Liver (tissue), 3 donors: ENCODE measurements around the gene ATP5PD.
"Not testable (repeated sequence)": the region's sequence is repeated elsewhere in the genome, so short reads cannot be mapped to it uniquely, and the experiment has no call there.

ENCODE experiments used
- CTCF ChIP-seq: fragments of 150-350 bp; IDR thresholded peaks from 2 replicates; pipeline ENCODE4 v1.5.1; 2017; ENCODE audit warnings: improper control_type of control experiment, low read depth, low read length; ENCODE audit not compliant: missing input control
- EGR1 ChIP-seq, 2 donors: IDR thresholded peaks; 2 replicates each; pipeline ENCODE4 v1.6.1; 2016 to 2018; ENCODE audit warnings: antibody characterized with exemption in 2 of 2, low read depth in 2 of 2
- FOXA1 ChIP-seq: IDR thresholded peaks from 2 replicates; pipeline ENCODE4 v1.6.1; 2016; ENCODE audit warnings: antibody characterized with exemption
- GABPA ChIP-seq, 2 donors: IDR thresholded peaks in 1 of 2; conservative IDR thresholded peaks in 1 of 2; 2 replicates each; pipeline ENCODE4 v1.6.1; 2016; ENCODE audit warnings: antibody characterized with exemption in 2 of 2, mild to moderate bottlenecking in 1 of 2, moderate library complexity in 1 of 2
- JUND ChIP-seq, 2 donors: IDR thresholded peaks; 2 replicates each; pipeline ENCODE4 v1.6.1; 2016; ENCODE audit warnings: antibody characterized with exemption in 2 of 2
- NR2F2 ChIP-seq: IDR thresholded peaks from 2 replicates; pipeline ENCODE4 v1.6.1; 2016; ENCODE audit warnings: antibody characterized with exemption
- RAD21 ChIP-seq, 2 donors: IDR thresholded peaks; 2 replicates each; pipeline ENCODE4 v1.6.1; 2016; ENCODE audit warnings: antibody characterized with exemption in 2 of 2, mild to moderate bottlenecking in 2 of 2
- SP1 ChIP-seq: IDR thresholded peaks from 2 replicates; pipeline ENCODE4 v1.6.1; 2018; ENCODE audit warnings: antibody characterized with exemption, mild to moderate bottlenecking
- TAF1 ChIP-seq: conservative IDR thresholded peaks from 2 replicates; pipeline ENCODE4 v1.6.1; 2016; ENCODE audit warnings: antibody characterized with exemption, mild to moderate bottlenecking
- YY1 ChIP-seq: IDR thresholded peaks from 2 replicates; pipeline ENCODE4 v1.6.1; 2016; ENCODE audit warnings: antibody characterized with exemption, mild to moderate bottlenecking
- ZBTB33 ChIP-seq: IDR thresholded peaks from 2 replicates; pipeline ENCODE4 v1.6.1; 2016; ENCODE audit warnings: antibody characterized with exemption
- TF ChIP-seq, protein P1 (sequence below): IDR thresholded peaks from 2 replicates; pipeline ENCODE4 v1.6.1; 2016; ENCODE audit warnings: antibody characterized with exemption, mild to moderate bottlenecking
- TF ChIP-seq, protein P2 (sequence below): IDR thresholded peaks from 2 replicates; pipeline ENCODE4 v1.6.1; 2016; ENCODE audit warnings: antibody characterized with exemption
- TF ChIP-seq, protein P3 (sequence below): IDR thresholded peaks from 2 replicates; pipeline ENCODE4 v1.6.1; 2016; ENCODE audit warnings: antibody characterized with exemption
- donor health status: healthy.
- donor health status: healthy.

DNA sequence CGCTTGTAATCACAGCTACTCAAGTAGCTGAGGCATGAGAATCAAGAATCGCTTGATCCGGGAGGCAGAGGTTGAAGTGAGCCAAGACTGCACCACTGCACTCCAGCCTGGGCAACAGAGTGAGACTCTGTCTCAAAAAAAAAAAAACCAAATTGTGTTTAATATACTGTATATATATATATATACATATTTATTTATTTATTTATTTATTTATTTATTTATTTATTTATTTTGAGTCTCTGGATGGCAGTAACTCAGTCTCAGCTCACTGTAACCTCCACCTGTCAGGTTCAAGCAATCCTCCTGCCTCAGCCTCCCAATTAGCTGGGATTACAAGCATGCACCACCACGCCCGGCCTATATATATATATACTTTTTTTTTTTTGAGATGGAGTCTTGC is 26.1 kb upstream of the ATP5PD start:
- not testable (repeated sequence) for TF ChIP-seq CTCF; GABPA (IDR thresholded peaks at IDR 0.05 in 1 of 2, conservative IDR thresholded peaks at IDR 0.05 in 1 of 2); NR2F2; YY1; SP1; TAF1; JUND (IDR thresholded peaks at IDR 0.05); EGR1 (IDR thresholded peaks at IDR 0.05; ENCODE audit: low read depth in 2 of 2); ZBTB33; FOXA1; RAD21 (IDR thresholded peaks at IDR 0.05)
- TF ChIP-seq, protein P1, sequence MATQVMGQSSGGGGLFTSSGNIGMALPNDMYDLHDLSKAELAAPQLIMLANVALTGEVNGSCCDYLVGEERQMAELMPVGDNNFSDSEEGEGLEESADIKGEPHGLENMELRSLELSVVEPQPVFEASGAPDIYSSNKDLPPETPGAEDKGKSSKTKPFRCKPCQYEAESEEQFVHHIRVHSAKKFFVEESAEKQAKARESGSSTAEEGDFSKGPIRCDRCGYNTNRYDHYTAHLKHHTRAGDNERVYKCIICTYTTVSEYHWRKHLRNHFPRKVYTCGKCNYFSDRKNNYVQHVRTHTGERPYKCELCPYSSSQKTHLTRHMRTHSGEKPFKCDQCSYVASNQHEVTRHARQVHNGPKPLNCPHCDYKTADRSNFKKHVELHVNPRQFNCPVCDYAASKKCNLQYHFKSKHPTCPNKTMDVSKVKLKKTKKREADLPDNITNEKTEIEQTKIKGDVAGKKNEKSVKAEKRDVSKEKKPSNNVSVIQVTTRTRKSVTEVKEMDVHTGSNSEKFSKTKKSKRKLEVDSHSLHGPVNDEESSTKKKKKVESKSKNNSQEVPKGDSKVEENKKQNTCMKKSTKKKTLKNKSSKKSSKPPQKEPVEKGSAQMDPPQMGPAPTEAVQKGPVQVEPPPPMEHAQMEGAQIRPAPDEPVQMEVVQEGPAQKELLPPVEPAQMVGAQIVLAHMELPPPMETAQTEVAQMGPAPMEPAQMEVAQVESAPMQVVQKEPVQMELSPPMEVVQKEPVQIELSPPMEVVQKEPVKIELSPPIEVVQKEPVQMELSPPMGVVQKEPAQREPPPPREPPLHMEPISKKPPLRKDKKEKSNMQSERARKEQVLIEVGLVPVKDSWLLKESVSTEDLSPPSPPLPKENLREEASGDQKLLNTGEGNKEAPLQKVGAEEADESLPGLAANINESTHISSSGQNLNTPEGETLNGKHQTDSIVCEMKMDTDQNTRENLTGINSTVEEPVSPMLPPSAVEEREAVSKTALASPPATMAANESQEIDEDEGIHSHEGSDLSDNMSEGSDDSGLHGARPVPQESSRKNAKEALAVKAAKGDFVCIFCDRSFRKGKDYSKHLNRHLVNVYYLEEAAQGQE: not testable (repeated sequence)
- TF ChIP-seq, protein P2, sequence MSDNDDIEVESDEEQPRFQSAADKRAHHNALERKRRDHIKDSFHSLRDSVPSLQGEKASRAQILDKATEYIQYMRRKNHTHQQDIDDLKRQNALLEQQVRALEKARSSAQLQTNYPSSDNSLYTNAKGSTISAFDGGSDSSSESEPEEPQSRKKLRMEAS: not testable (repeated sequence)
- TF ChIP-seq, protein P3, sequence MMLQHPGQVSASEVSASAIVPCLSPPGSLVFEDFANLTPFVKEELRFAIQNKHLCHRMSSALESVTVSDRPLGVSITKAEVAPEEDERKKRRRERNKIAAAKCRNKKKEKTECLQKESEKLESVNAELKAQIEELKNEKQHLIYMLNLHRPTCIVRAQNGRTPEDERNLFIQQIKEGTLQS: not testable (repeated sequence)
